GM21447 (cell line): Measurements from ENCODE around the gene GPC3.
"Not testable (repeated sequence)": the region's sequence is repeated elsewhere in the genome, so short reads cannot be mapped to it uniquely, and the experiment has no call there.

Experiments
- ATAC-seq: cut with Tn5 transposase; IDR thresholded peaks from one replicate; pipeline ENCODE4 v1.9.1; 2021; ENCODE audit not compliant: unreplicated experiment

The GPC3 gene

GRCh38 chrX:133999031-133999705 lies 13.8 kb upstream of the GPC3 start:
- ATAC-seq, result no peak

GRCh38 chrX:133995759-133996158 lies 10.4 kb upstream of the GPC3 start:
- ATAC-seq, result no peak

- ATAC-seq, result no peak
These were observed 9.2 kb upstream of the GPC3 start for GRCh38 chrX:133994576-133994975.

GRCh38 chrX:133992882-133993281 lies 7.5 kb upstream of the GPC3 start:
- no peak for ATAC-seq

- no peak for ATAC-seq
These were observed 6.4 kb upstream of the GPC3 start for GRCh38 chrX:133991814-133992213.

- ATAC-seq, result not testable (repeated sequence)
These were observed 5.7 kb upstream of the GPC3 start for GRCh38 chrX:133991057-133991456.

- no peak for ATAC-seq
These were observed 4.6 kb upstream of the GPC3 start for GRCh38 chrX:133989993-133990392.

- no peak for ATAC-seq
These were observed 4.1 kb upstream of the GPC3 start for GRCh38 chrX:133989490-133989889.

- no peak for ATAC-seq
These were observed 2.6 kb upstream of the GPC3 start for GRCh38 chrX:133988010-133988409.

GRCh38 chrX:133987188-133987587 lies 1.8 kb upstream of the GPC3 start:
- no peak for ATAC-seq

GRCh38 chrX:133985967-133986683 lies 731 bp upstream of the GPC3 start:
- ATAC-seq, result no peak

- no peak for ATAC-seq
These were observed 584 bp downstream of the GPC3 start for GRCh38 chrX:133984857-133985163.

GRCh38 chrX:133983974-133984845 lies 1.2 kb downstream of the GPC3 start:
- ATAC-seq, result no peak

- ATAC-seq, result no peak
These were observed 2.0 kb downstream of the GPC3 start for GRCh38 chrX:133983256-133983973.

GRCh38 chrX:133981924-133982323 lies 3.5 kb downstream of the GPC3 start:
- no peak for ATAC-seq

GRCh38 chrX:133980832-133981588 lies 4.4 kb downstream of the GPC3 start:
- no peak for ATAC-seq

- ATAC-seq, result no peak
These were observed 5.0 kb downstream of the GPC3 start for GRCh38 chrX:133980406-133980805.

- no peak for ATAC-seq
These were observed 5.7 kb downstream of the GPC3 start for GRCh38 chrX:133979641-133980230.

GRCh38 chrX:133973704-133974103 lies 11.7 kb downstream of the GPC3 start:
- ATAC-seq, result no peak

GRCh38 chrX:133972916-133973315 lies 12.5 kb downstream of the GPC3 start:
- no peak for ATAC-seq
